PC-3 (cell line): ENCODE measurements around the gene AP4S1. TPM values are rescaled to one million over a fixed set of nuclear protein-coding genes. Genes with fewer than 3 reads are reported as not detected.

ENCODE experiments used
- ATAC-seq: fragments of 200-7000 bp; cut with Tn5 transposase; 2 replicates; pipeline ENCODE4 v1.9.1; 2020; ENCODE audit warnings: mild to moderate bottlenecking, moderate library complexity
- BruUV-seq: library from RNA; stranded (reverse); fragments of 400-500 nt; replicated peaks from 2 replicates; lab custom pipeline; 2021; lab: Mats Ljungman, UMichigan
- CTCF ChIA-PET: fragments of 300-600 bp; sonication (Branson Sonifier 250); formaldehyde crosslinking; loops from one replicate; lab custom pipeline; 2022; ENCODE audit warnings: antibody characterized with exemption; lab: Charles Lee
- POLR2A ChIA-PET: fragments of 300-600 bp; sonication (Branson Sonifier 250); formaldehyde crosslinking; loops from one replicate; lab custom pipeline; 2022; ENCODE audit warnings: antibody characterized with exemption; ENCODE audit not compliant: unreplicated experiment; lab: Charles Lee
- DNase-seq: peaks from one replicate; pipeline ENCODE4 v3.0.0-alpha.2; 2015
- H2AFZ ChIP-seq: fragments of 300-600 bp; sonication (generic); 2 replicates; pipeline ENCODE4 v1.6.0; 2016; ENCODE audit warnings: antibody characterized with exemption, low read length
- H3F3A ChIP-seq: fragments of 300-600 bp; sonication (generic); one replicate; pipeline ENCODE4 v1.6.0; 2017; ENCODE audit warnings: antibody characterized with exemption, low read length, control low read depth, mild to moderate bottlenecking; ENCODE audit not compliant: unreplicated experiment
- H3K27ac ChIP-seq: fragments of 300-600 bp; sonication (generic); 2 replicates; pipeline ENCODE4 v1.5.1; 2016; ENCODE audit warnings: mild to moderate bottlenecking, low read length
- H3K27me3 ChIP-seq: fragments of 300-600 bp; sonication (generic); 2 replicates; pipeline ENCODE4 v1.6.1; 2016; ENCODE audit warnings: low read length, mixed read lengths
- H3K36me3 ChIP-seq: fragments of 300-600 bp; sonication (generic); 2 replicates; pipeline ENCODE4 v1.6.1; 2016; ENCODE audit warnings: low read depth, mixed run types, low read length, mixed read lengths
- H3K4me1 ChIP-seq: fragments of 300-600 bp; sonication (generic); 2 replicates; pipeline ENCODE4 v1.5.1; 2016; ENCODE audit warnings: low read length; ENCODE audit not compliant: insufficient read depth
- H3K4me2 ChIP-seq: fragments of 300-600 bp; sonication (generic); 2 replicates; pipeline ENCODE4 v1.6.0; 2016; ENCODE audit warnings: low read length
- H3K4me3 ChIP-seq: fragments of 300-600 bp; sonication (generic); 2 replicates; pipeline ENCODE4 v1.5.1; 2016; ENCODE audit warnings: mild to moderate bottlenecking, low read length, mixed read lengths
- H3K79me2 ChIP-seq: fragments of 300-600 bp; sonication (generic); 2 replicates; pipeline ENCODE4 v1.6.1; 2017; ENCODE audit warnings: low read length, mixed read lengths
- H3K9ac ChIP-seq: fragments of 300-600 bp; sonication (generic); 2 replicates; pipeline ENCODE4 v1.6.0; 2016; ENCODE audit warnings: mild to moderate bottlenecking, low read length
- H3K9me2 ChIP-seq: fragments of 300-600 bp; sonication (generic); replicated peaks from 2 replicates; pipeline ENCODE4 v1.6.1; 2016; ENCODE audit warnings: mixed run types, low read length, mixed read lengths
- H3K9me3 ChIP-seq: fragments of 300-600 bp; sonication (generic); 2 replicates; pipeline ENCODE4 v1.6.1; 2016; ENCODE audit warnings: low read length, mixed read lengths
- H4K20me1 ChIP-seq: fragments of 300-600 bp; sonication (generic); 2 replicates; pipeline ENCODE4 v1.6.1; 2016; ENCODE audit warnings: low read length, mixed read lengths
- EZH2 ChIP-seq: fragments of 300-600 bp; sonication (generic); IDR thresholded peaks from one replicate; pipeline ENCODE4 v1.6.1; 2017; ENCODE audit warnings: antibody characterized with exemption, mild to moderate bottlenecking, low read length; ENCODE audit not compliant: unreplicated experiment
- EZH2phosphoT487 ChIP-seq: fragments of 300-600 bp; sonication (generic); IDR thresholded peaks from 2 replicates; pipeline ENCODE4 v1.6.1; 2018; ENCODE audit warnings: mild to moderate bottlenecking, antibody characterized with exemption, low read length, borderline replicate concordance
- intact Hi-C: fragments of 100-400 bp; cut with micrococcal nuclease; formaldehyde crosslinking; loops from 2 replicates; pipeline ENCODE4 v1.9.0; 2023
- total RNA-seq: library from RNA; depleted of rRNA; stranded (reverse); fragments of >200 nt; gene quantifications from 2 replicates; pipeline ENCODE4 v1.2.3, GENCODE V29; 2014
- TF ChIP-seq, protein P1 (sequence below): fragments of 300-600 bp; sonication (generic); conservative IDR thresholded peaks from 2 replicates; pipeline ENCODE4 v1.5.1; 2017; ENCODE audit warnings: antibody characterized with exemption, low read depth, mild to moderate bottlenecking, low read length

Gene AP4S1
- total RNA-seq, 1 experiment from 2014 or later, result 3.2 TPM

DNA sequence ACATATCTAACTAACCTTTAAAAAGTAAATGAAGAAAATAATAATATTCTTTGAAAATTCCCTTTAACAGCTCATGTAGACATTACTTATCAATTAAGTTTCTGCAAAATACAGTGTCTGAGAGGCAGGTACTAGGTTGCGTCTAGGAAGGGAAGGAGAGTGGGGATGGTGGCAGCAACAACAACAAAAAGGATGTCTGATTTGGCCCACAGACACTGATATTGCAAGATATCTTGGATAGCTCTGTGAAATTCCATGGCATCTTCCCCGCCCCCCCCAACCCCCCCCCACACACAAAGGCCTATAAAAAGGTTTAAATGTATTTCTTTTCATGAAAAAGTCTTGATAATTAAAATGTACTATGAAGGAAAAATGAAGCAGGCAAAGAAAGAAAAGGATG is 41.6 kb upstream of the AP4S1 start:
- Histone ChIP-seq H3F3A (no peaks in the 10 kb centered on the region), H3K36me3 (no peaks in the 10 kb centered on the region), H4K20me1 (0 out of 2 replicates have a peak, but pooled peaks cover 12% of the 10 kb centered on the region), H3K27me3 (no peaks in the 10 kb centered on the region), H3K9me3 (no peaks in the 10 kb centered on the region), H3K79me2 (peaks cover 94% of the 10 kb centered on the region), H3K4me1 (peaks cover 4% of the 10 kb centered on the region; the same call in 1 of the 2 replicates), H2AFZ (no peak overlapping the region), H3K4me3 (no peak overlapping the region), H3K4me2 (no peak overlapping the region), H3K9me2 (no peaks in the 10 kb centered on the region), H3K27ac (no peak overlapping the region), H3K9ac (no peak overlapping the region)
- TF ChIP-seq EZH2 (no peak), EZH2phosphoT487 (no peak)
- TF ChIP-seq, protein P1, sequence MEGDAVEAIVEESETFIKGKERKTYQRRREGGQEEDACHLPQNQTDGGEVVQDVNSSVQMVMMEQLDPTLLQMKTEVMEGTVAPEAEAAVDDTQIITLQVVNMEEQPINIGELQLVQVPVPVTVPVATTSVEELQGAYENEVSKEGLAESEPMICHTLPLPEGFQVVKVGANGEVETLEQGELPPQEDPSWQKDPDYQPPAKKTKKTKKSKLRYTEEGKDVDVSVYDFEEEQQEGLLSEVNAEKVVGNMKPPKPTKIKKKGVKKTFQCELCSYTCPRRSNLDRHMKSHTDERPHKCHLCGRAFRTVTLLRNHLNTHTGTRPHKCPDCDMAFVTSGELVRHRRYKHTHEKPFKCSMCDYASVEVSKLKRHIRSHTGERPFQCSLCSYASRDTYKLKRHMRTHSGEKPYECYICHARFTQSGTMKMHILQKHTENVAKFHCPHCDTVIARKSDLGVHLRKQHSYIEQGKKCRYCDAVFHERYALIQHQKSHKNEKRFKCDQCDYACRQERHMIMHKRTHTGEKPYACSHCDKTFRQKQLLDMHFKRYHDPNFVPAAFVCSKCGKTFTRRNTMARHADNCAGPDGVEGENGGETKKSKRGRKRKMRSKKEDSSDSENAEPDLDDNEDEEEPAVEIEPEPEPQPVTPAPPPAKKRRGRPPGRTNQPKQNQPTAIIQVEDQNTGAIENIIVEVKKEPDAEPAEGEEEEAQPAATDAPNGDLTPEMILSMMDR, result no peak
- ChIA-PET CTCF (interaction anchor here (0.6 kb wide), 2 partner anchors 437 to 1576 kb away, joined by 3 to 5 read pairs; partner anchors contain the start of gene HEATR5A), POLR2A (no interaction called here)
- intact Hi-C loops, result no loop called here
- DNase-seq (no peak), ATAC-seq (no peak)
- no TSS peak for BruUV-seq

DNA sequence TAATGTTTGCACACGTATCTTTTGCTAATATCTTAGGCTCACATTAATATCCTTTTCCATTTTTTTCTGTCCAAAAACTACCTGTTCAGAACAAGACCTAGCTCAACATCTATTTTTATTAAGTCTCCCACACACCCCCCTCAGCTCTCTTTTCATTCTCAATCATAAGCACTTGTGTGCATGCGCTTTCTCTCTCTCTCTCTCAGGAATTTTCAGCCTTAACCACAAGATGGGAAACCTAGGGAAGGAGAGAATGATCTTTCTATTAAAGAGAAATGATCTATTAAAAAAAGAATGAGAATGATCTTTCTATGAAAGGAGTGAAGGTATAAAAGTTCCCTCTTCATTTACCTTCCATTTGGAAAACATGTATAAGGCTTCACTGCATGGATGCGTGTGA is 39.7 kb upstream of the AP4S1 start:
- TF ChIP-seq EZH2, result no peak
- TF ChIP-seq, protein P1, result no peak
- TF ChIP-seq EZH2phosphoT487, result no peak
- no peaks in the 10 kb centered on the region for H3K9me3 ChIP-seq
- no peak overlapping the region for H3K4me2 ChIP-seq
- H3K4me3 ChIP-seq, result no peak overlapping the region
- peaks cover 96% of the 10 kb centered on the region for H3K79me2 ChIP-seq
- H3K27me3 ChIP-seq, result no peaks in the 10 kb centered on the region
- H3K4me1 ChIP-seq, result peaks cover 5% of the 10 kb centered on the region; the same call in 1 of the 2 replicates
- H3K36me3 ChIP-seq, result no peaks in the 10 kb centered on the region
- no peak overlapping the region for H3K27ac ChIP-seq
- no peak for DNase-seq
- intact Hi-C loops, result no loop called here
- H3K9me2 ChIP-seq, result no peaks in the 10 kb centered on the region
- H2AFZ ChIP-seq, result no peak overlapping the region
- ChIA-PET POLR2A (no interaction called here), CTCF (no interaction called here)
- H3K9ac ChIP-seq, result no peak overlapping the region
- no TSS peak for BruUV-seq
- H4K20me1 ChIP-seq, result 0 out of 2 replicates have a peak, but pooled peaks cover 12% of the 10 kb centered on the region
- H3F3A ChIP-seq, result no peaks in the 10 kb centered on the region
- ATAC-seq, result no peak

DNA sequence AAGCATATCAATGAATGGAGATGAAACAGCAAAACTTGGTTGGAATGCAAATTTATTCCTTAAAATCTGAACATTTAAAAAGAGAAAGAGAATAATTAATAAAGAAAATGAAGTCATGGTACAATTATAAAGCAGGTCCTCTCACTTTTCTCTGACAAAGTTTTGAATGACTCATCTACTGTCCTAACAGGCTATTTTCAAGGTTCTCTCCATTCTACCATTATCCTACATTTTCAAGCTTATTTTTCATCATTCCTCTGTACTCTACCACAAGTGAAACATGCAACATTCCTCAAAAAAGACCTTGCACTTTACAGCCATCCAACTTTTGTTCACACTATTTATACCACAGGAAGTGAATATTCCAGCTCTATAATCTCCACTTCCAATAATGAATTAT is 36.9 kb upstream of the AP4S1 start:
- CTCF ChIA-PET, result interaction anchor here (0.6 kb wide), 1 partner anchor 130 kb away, joined by 8 read pairs; no protein-coding TSS in a partner anchor
- DNase-seq, result no peak

More for the DNA sequence above, 36.9 kb upstream of the AP4S1 start:
- Histone ChIP-seq H3K9ac (no peak overlapping the region), H3K36me3 (no peaks in the 10 kb centered on the region), H3K27me3 (no peaks in the 10 kb centered on the region), H3K4me2 (no peak overlapping the region), H3K27ac (no peak overlapping the region), H3F3A (no peaks in the 10 kb centered on the region), H3K79me2 (peaks cover 95% of the 10 kb centered on the region), H3K9me2 (no peaks in the 10 kb centered on the region), H2AFZ (no peak overlapping the region), H3K4me3 (no peak overlapping the region), H3K9me3 (no peaks in the 10 kb centered on the region), H4K20me1 (0 out of 2 replicates have a peak, but pooled peaks cover 12% of the 10 kb centered on the region), H3K4me1 (peaks cover 5% of the 10 kb centered on the region; the same call in 1 of the 2 replicates)
- no TSS peak for BruUV-seq
- POLR2A ChIA-PET, result no interaction called here
- TF ChIP-seq EZH2phosphoT487 (no peak), EZH2 (no peak)
- TF ChIP-seq, protein P1, result no peak
- intact Hi-C loops, result no loop called here
- ATAC-seq, result peak; percentile 33; the same call in 1 of the 2 replicates
